ENCODE data around the gene SDK2. TPM values are rescaled to one million over a fixed set of nuclear protein-coding genes. Genes with fewer than 3 reads are reported as not detected.
A peak's percentile ranks its signal among the peaks of the same experiment; 100 is the strongest.

Gene SDK2
- total and polyA plus RNA-seq, 2 of the 8 experiments (the other 6 are each of a cell fraction or from before 2014, with no cell fraction given): 3.9 to 4.1 TPM

DNA sequence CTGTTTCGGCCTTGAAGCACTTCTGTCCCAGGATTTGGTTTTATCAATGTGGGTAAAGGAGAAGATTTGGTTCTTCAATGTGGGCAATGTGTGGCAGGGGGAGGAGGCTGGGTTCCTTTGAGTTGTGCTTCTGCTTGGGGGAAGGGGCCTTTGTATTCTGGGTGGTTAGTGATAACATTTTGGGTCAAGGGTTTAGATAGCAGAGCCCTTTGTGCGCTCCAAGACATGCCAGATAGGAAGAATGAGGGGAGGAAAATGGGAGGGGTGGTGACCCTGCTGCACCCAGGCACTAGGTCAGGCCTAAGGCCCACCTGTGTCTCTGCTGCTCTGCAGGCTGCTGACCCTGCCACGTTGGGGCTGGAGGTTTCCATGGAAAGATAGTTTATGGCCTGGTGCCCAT, 292.5 kb downstream of the SDK2 start:
- no peak overlapping the region for H2BK12ac ChIP-seq (ENCODE audit: low read depth, low read length)
- H3K4me3 ChIP-seq (ENCODE audit: extremely low read depth in 1 of 4, insufficient read depth in 2 of 4, low read depth in 3 of 4, low read length in 4 of 4): no peak overlapping the region
- no peak overlapping the region for H2AFZ ChIP-seq (ENCODE audit: low read length)
- no peaks in the 10 kb centered on the region for H3K79me1 ChIP-seq (ENCODE audit: low read depth, low read length)
- 0 out of 2 replicates have a peak overlapping the region, but pooled peaks have one; percentile 39 for H2AK5ac ChIP-seq (ENCODE audit: low read depth, low read length)
- H4K91ac ChIP-seq (replicated peaks; ENCODE audit: insufficient read length, low read length): no peak overlapping the region
- H4K20me1 ChIP-seq (replicated peaks in 1 of 2; ENCODE audit: control insufficient read depth in 1 of 2, insufficient read depth in 2 of 2, low read length in 2 of 2): no peaks in the 10 kb centered on the region
- H3K18ac ChIP-seq (ENCODE audit: extremely low read depth, low read length): no peak overlapping the region
- H3K23ac ChIP-seq (ENCODE audit: insufficient read length): no peak overlapping the region
- H4K8ac ChIP-seq (ENCODE audit: extremely low read depth, insufficient read depth, low read length): no peak overlapping the region
- CTCF ChIA-PET (ENCODE audit: partially characterized antibody): interaction anchor here (0.8 to 1.8 kb wide), 5 partner anchors 10 to 85 kb away, joined by 4 to 7 read pairs (median 4); partner anchors contain the start of gene CDC42EP4
- H3K36me3 ChIP-seq (ENCODE audit: control insufficient read depth in 2 of 4, insufficient read depth in 4 of 4, low read length in 3 of 4): no peaks in the 10 kb centered on the region
- H3K9ac ChIP-seq (replicated peaks in 1 of 4; ENCODE audit: extremely low read depth in 1 of 4, low read depth in 3 of 4, low read length in 3 of 4): no peak overlapping the region
- H3K27me3 ChIP-seq (replicated peaks in 1 of 4; ENCODE audit: control insufficient read depth in 3 of 4, extremely low read depth in 1 of 4, insufficient read depth in 3 of 4, low read length in 3 of 4): no peaks in the 10 kb centered on the region; a peak in 1 of 7 replicates
- H3K56ac ChIP-seq (replicated peaks; ENCODE audit: insufficient read length, low read depth, low read length): no peak overlapping the region
- H2BK20ac ChIP-seq (ENCODE audit: low read length): no peak overlapping the region
- H2BK120ac ChIP-seq (replicated peaks; ENCODE audit: low read depth, low read length): no peak overlapping the region
- peaks cover 0 to 18% (median 9%) of the 10 kb centered on the region in 4 experiments; a peak in 6 of 7 replicates for H3K4me1 ChIP-seq (replicated peaks in 1 of 4; ENCODE audit: control insufficient read depth in 3 of 4, insufficient read depth in 4 of 4, low read length in 3 of 4)
- no peak overlapping the region for H4K5ac ChIP-seq (ENCODE audit: insufficient read length, low read depth, low read length)
- no peaks in the 10 kb centered on the region for H3K9me3 ChIP-seq (ENCODE audit: insufficient read depth in 2 of 2, low read depth in 1 of 2, low read length in 1 of 2)
- H3K79me2 ChIP-seq (ENCODE audit: control insufficient read depth in 1 of 2, insufficient read depth in 2 of 2, low read length in 2 of 2): no peaks in the 10 kb centered on the region
- no peak overlapping the region for H2BK15ac ChIP-seq (ENCODE audit: low read length)
- H3K4ac ChIP-seq (replicated peaks; ENCODE audit: insufficient read length, low read depth, low read length): no peak overlapping the region
- POLR2A ChIA-PET (ENCODE audit: partially characterized antibody): interaction anchor here (1.0 kb wide), 1 partner anchor 10 kb away, joined by 3 read pairs; no protein-coding TSS in a partner anchor
- 0 out of 2 replicates have a peak overlapping the region, but pooled peaks have one; percentile 16 for H2BK5ac ChIP-seq (ENCODE audit: low read depth, low read length)
- FAIRE-seq (no peak), DNase-seq (ENCODE audit: low read depth in 1 of 2, low spot score in 2 of 2) (no peak)
- no peaks in the 10 kb centered on the region for H3K23me2 ChIP-seq (ENCODE audit: low read depth, low read length)
- 96% methylated on average over 3 of the region's 3 CpGs; no CpG with 5 or more reads in 1 of the 2 experiments for WGBS, 2 experiments (ENCODE audit: extremely low coverage in 1 of 2, insufficient coverage in 1 of 2, insufficient read length in 1 of 2, insufficient replicate concordance in 2 of 2, low coverage in 1 of 2, low lambda C conversion rate in 2 of 2, missing lambda C conversion rate in 1 of 2)
- H3K4me2 ChIP-seq (ENCODE audit: insufficient read depth in 1 of 2, low read depth in 2 of 2, low read length in 2 of 2): no peak overlapping the region
- no peak overlapping the region for H3K14ac ChIP-seq (ENCODE audit: insufficient read length)
- H3K27ac ChIP-seq (ENCODE audit: low read depth, low read length): no peak overlapping the region
- TF ChIP-seq ASH2L (IDR thresholded peaks at IDR 0.05; ENCODE audit: low read length) (no peak), CREB1 (IDR thresholded peaks at IDR 0.05) (no peak), JUN (IDR thresholded peaks at IDR 0.05; ENCODE audit: low read depth, low read length) (no peak), NANOG (IDR thresholded peaks at IDR 0.05; ENCODE audit: insufficient read depth, low read depth, low read length, poor library complexity, severe bottlenecking) (no peak), EZH2 (IDR thresholded peaks at IDR 0.05; ENCODE audit: low read depth, low read length, severe bottlenecking) (no peak), BRCA1 (IDR thresholded peaks at IDR 0.05; ENCODE audit: low read depth, low read length) (no peak), CBX5 (IDR thresholded peaks at IDR 0.05; ENCODE audit: low read depth, low read length) (no peak), MAFK (IDR thresholded peaks at IDR 0.05; ENCODE audit: low read depth, low read length) (no peak), HDAC2 (IDR thresholded peaks at IDR 0.05; ENCODE audit: borderline replicate concordance in 1 of 2, low read depth in 2 of 2, low read length in 2 of 2) (no peak), TEAD4 (IDR thresholded peaks at IDR 0.05; ENCODE audit: low read depth, low read length) (no peak), POLR2AphosphoS5 (IDR thresholded peaks at IDR 0.05; ENCODE audit: low read depth, low read length) (no peak), POLR2A (IDR thresholded peaks at IDR 0.05; ENCODE audit: control extremely low read depth in 1 of 2, low read depth in 2 of 2, low read length in 2 of 2) (no peak), BCL11A (IDR thresholded peaks at IDR 0.05; ENCODE audit: low read depth in 2 of 2, low read length in 2 of 2) (no peak), ZNF274 (IDR thresholded peaks at IDR 0.05; ENCODE audit: borderline replicate concordance, extremely low read depth, low read length) (no peak), SIN3A (conservative IDR thresholded peaks at IDR 0.05 in 1 of 2, IDR thresholded peaks at IDR 0.05 in 1 of 2; ENCODE audit: low read depth in 1 of 2, low read length in 2 of 2) (no peak)
